HL-60 (cell line): ENCODE measurements around the gene C11orf97.

Experiments used
- DNase-seq, 2 experiments: peaks; one replicate each; pipeline ENCODE4 v3.0.0-alpha.2; 2010 to 2020; ENCODE audit warnings: low read depth in 1 of 2, low spot score in 1 of 2
- H3K27ac ChIP-seq: fragments of 250-450 bp; sonication (Bioruptor Pico); replicated peaks from 2 replicates; pipeline ENCODE4 v1.5.1; 2020; ENCODE audit warnings: mild to moderate bottlenecking, moderate library complexity
- H3K27me3 ChIP-seq: fragments of 250-450 bp; sonication (Bioruptor Pico); 2 replicates; pipeline ENCODE4 v1.5.1; 2021; ENCODE audit warnings: mild to moderate bottlenecking, moderate library complexity; ENCODE audit not compliant: insufficient read depth, poor library complexity, severe bottlenecking
- H3K4me3 ChIP-seq: replicated peaks from 2 replicates; pipeline ENCODE4 v1.5.1; 2011; ENCODE audit warnings: mild to moderate bottlenecking, control low read depth, low read length; ENCODE audit not compliant: insufficient read depth
- CTCF ChIP-seq: IDR thresholded peaks from one replicate; pipeline ENCODE4 v1.5.1; 2011; ENCODE audit warnings: low read length, control low read depth, inconsistent platforms; ENCODE audit not compliant: insufficient read depth
- GABPA ChIP-seq: IDR thresholded peaks from 2 replicates; pipeline ENCODE4 v1.6.1; 2012; ENCODE audit warnings: low read depth
- POLR2AphosphoS5 ChIP-seq: IDR thresholded peaks from 2 replicates; pipeline ENCODE4 v1.6.1; 2012; ENCODE audit warnings: low read depth
- REST ChIP-seq: IDR thresholded peaks from 2 replicates; pipeline ENCODE4 v1.6.1; 2012; ENCODE audit warnings: low read depth; ENCODE audit not compliant: insufficient replicate concordance
- SPI1 ChIP-seq: IDR thresholded peaks from 2 replicates; pipeline ENCODE4 v1.6.1; 2012; ENCODE audit warnings: low read depth, mild to moderate bottlenecking, borderline replicate concordance

C11orf97 gene

GRCh38 chr11:94532211-94532610 is 19.9 kb downstream of the C11orf97 start:
- no peak for TF ChIP-seq CTCF
- TF ChIP-seq REST = no peak
- no peak for TF ChIP-seq SPI1
- TF ChIP-seq POLR2AphosphoS5 = no peak
- no peak for TF ChIP-seq GABPA
- DNase-seq = no peak
- no peak overlapping the region for H3K27ac ChIP-seq
- H3K4me3 ChIP-seq = no peak overlapping the region
- no peaks in the 10 kb centered on the region for H3K27me3 ChIP-seq

GRCh38 chr11:94533206-94533605 is 20.9 kb downstream of the C11orf97 start:
- no peak overlapping the region for H3K27ac ChIP-seq
- no peak for DNase-seq
- no peak for TF ChIP-seq REST
- no peak for TF ChIP-seq POLR2AphosphoS5

GRCh38 chr11:94533696-94534630 is 21.7 kb downstream of the C11orf97 start:
- TF ChIP-seq SPI1 = no peak
- TF ChIP-seq CTCF = no peak
- TF ChIP-seq REST = no peak
- no peak for TF ChIP-seq GABPA
- no peak for TF ChIP-seq POLR2AphosphoS5
- DNase-seq = no peak
- Histone ChIP-seq H3K27me3 (no peaks in the 10 kb centered on the region), H3K27ac (no peak overlapping the region), H3K4me3 (no peak overlapping the region)

More at GRCh38 chr11:94533206-94533605, 20.9 kb downstream of the C11orf97 start:
- H3K27me3 ChIP-seq = no peaks in the 10 kb centered on the region
- H3K4me3 ChIP-seq = no peak overlapping the region
